Liver (tissue), 9 donors: ENCODE measurements around the gene ARHGEF2. TPM values are rescaled to one million over a fixed set of nuclear protein-coding genes. Genes with fewer than 3 reads are reported as not detected.

Experiments
- DNase-seq: peaks from one replicate; pipeline ENCODE4 v3.0.0-alpha.2; 2017; ENCODE audit warnings: low spot score
- H3K27ac ChIP-seq, 2 donors: one replicate each; pipeline ENCODE4 v1.7.0; 2013; ENCODE audit warnings: inconsistent platforms in 2 of 2, low read length in 2 of 2, control low read depth in 1 of 2, low read depth in 1 of 2, mild to moderate bottlenecking in 1 of 2
- H3K27me3 ChIP-seq, 4 donors: one replicate each; pipeline versions ENCODE4 v1.6.1 to v1.7.0; 2013; ENCODE audit warnings: low read length in 3 of 4, inconsistent platforms in 1 of 4, mild to moderate bottlenecking in 1 of 4, moderate library complexity in 1 of 4; ENCODE audit not compliant: control insufficient read depth in 4 of 4, insufficient read depth in 4 of 4
- H3K36me3 ChIP-seq, 4 donors: one replicate each; pipeline versions ENCODE4 v1.6.1 to v1.7.0; 2013; ENCODE audit warnings: low read length in 3 of 4, mild to moderate bottlenecking in 3 of 4, low read depth in 1 of 4, moderate library complexity in 1 of 4; ENCODE audit not compliant: control insufficient read depth in 4 of 4, insufficient read depth in 3 of 4
- H3K4me1 ChIP-seq, 4 donors: one replicate each; pipeline versions ENCODE4 v1.6.1 to v1.7.0; 2013; ENCODE audit warnings: low read length in 3 of 4, mild to moderate bottlenecking in 3 of 4, moderate library complexity in 1 of 4; ENCODE audit not compliant: control insufficient read depth in 4 of 4, insufficient read depth in 4 of 4
- H3K4me3 ChIP-seq, 3 donors: one replicate each; pipeline versions ENCODE4 v1.6.1 to v1.7.0; 2013; ENCODE audit warnings: low read length in 3 of 3, control low read depth in 1 of 3, low read depth in 1 of 3, mild to moderate bottlenecking in 1 of 3
- H3K9ac ChIP-seq, 2 donors: one replicate each; pipeline ENCODE4 v1.7.0; 2013; ENCODE audit warnings: low read length in 2 of 2, mild to moderate bottlenecking in 2 of 2, moderate library complexity in 2 of 2, control low read depth in 1 of 2, low read depth in 1 of 2
- H3K9me3 ChIP-seq, 4 donors: one replicate each; pipeline versions ENCODE4 v1.6.1 to v1.7.0; 2013; ENCODE audit warnings: low read length in 3 of 4; ENCODE audit not compliant: control insufficient read depth in 4 of 4
- ATF3 ChIP-seq: IDR thresholded peaks from 2 replicates; pipeline ENCODE4 v1.6.1; 2016; ENCODE audit warnings: antibody characterized with exemption
- EGR1 ChIP-seq, 2 donors: IDR thresholded peaks; 2 replicates each; pipeline ENCODE4 v1.6.1; 2016 to 2018; ENCODE audit warnings: antibody characterized with exemption in 2 of 2, low read depth in 2 of 2
- FOXA1 ChIP-seq: IDR thresholded peaks from 2 replicates; pipeline ENCODE4 v1.6.1; 2016; ENCODE audit warnings: antibody characterized with exemption
- FOXA2 ChIP-seq: IDR thresholded peaks from 2 replicates; pipeline ENCODE4 v1.6.1; 2016; ENCODE audit warnings: antibody characterized with exemption
- GABPA ChIP-seq, 2 donors: IDR thresholded peaks in 1 of 2; conservative IDR thresholded peaks in 1 of 2; 2 replicates each; pipeline ENCODE4 v1.6.1; 2016; ENCODE audit warnings: antibody characterized with exemption in 2 of 2, mild to moderate bottlenecking in 1 of 2, moderate library complexity in 1 of 2
- HNF4A ChIP-seq, 2 donors: conservative IDR thresholded peaks; 2 replicates each; pipeline ENCODE4 v1.6.1; 2016; ENCODE audit warnings: antibody characterized with exemption in 2 of 2, mild to moderate bottlenecking in 2 of 2
- HNF4G ChIP-seq: IDR thresholded peaks from 2 replicates; pipeline ENCODE4 v1.6.1; 2016; ENCODE audit warnings: antibody characterized with exemption
- JUND ChIP-seq, 2 donors: IDR thresholded peaks; 2 replicates each; pipeline ENCODE4 v1.6.1; 2016; ENCODE audit warnings: antibody characterized with exemption in 2 of 2
- MAX ChIP-seq: IDR thresholded peaks from 2 replicates; pipeline ENCODE4 v1.6.1; 2016; ENCODE audit warnings: antibody characterized with exemption
- NR2F2 ChIP-seq: IDR thresholded peaks from 2 replicates; pipeline ENCODE4 v1.6.1; 2016; ENCODE audit warnings: antibody characterized with exemption
- RAD21 ChIP-seq, 2 donors: IDR thresholded peaks; 2 replicates each; pipeline ENCODE4 v1.6.1; 2016; ENCODE audit warnings: antibody characterized with exemption in 2 of 2, mild to moderate bottlenecking in 2 of 2
- RXRA ChIP-seq, 2 donors: IDR thresholded peaks; 2 replicates each; pipeline ENCODE4 v1.6.1; 2017 to 2018; ENCODE audit warnings: antibody characterized with exemption in 2 of 2, mild to moderate bottlenecking in 1 of 2
- SP1 ChIP-seq: IDR thresholded peaks from 2 replicates; pipeline ENCODE4 v1.6.1; 2018; ENCODE audit warnings: antibody characterized with exemption, mild to moderate bottlenecking
- TAF1 ChIP-seq: conservative IDR thresholded peaks from 2 replicates; pipeline ENCODE4 v1.6.1; 2016; ENCODE audit warnings: antibody characterized with exemption, mild to moderate bottlenecking
- YY1 ChIP-seq: IDR thresholded peaks from 2 replicates; pipeline ENCODE4 v1.6.1; 2016; ENCODE audit warnings: antibody characterized with exemption, mild to moderate bottlenecking
- ZBTB33 ChIP-seq: IDR thresholded peaks from 2 replicates; pipeline ENCODE4 v1.6.1; 2016; ENCODE audit warnings: antibody characterized with exemption
- WGBS: extraction: QIAGEN DNeasy Blood & Tissue Kit; methylation state at CpG from one replicate; pipeline ENCODE4 v1.1.7; 2013; 5-methylcytosine and 5-hydroxymethylcytosine counted together
- polyA plus RNA-seq, 2 donors: library from polyadenylated mRNA; stranded (reverse) in 1 of 2; unstranded in 1 of 2; fragments of 200-250 nt in 1 of 2; fragments of >200 nt in 1 of 2; fragmentation: Nextera tagmentation in 1 of 2; extraction: Ambion mirVana in 1 of 2; gene quantifications; one replicate each; pipeline versions ENCODE4 v1.2.1 to v1.2.3, GENCODE V29; 2013 to 2015
- total RNA-seq, 2 donors: library from RNA; depleted of rRNA; stranded (reverse); fragments of >200 nt; gene quantifications; one replicate each; pipeline ENCODE4 v1.2.3, GENCODE V29; 2014
- TF ChIP-seq, protein P1 (sequence below): IDR thresholded peaks from 2 replicates; pipeline ENCODE4 v1.6.1; 2016; ENCODE audit warnings: antibody characterized with exemption, mild to moderate bottlenecking
- TF ChIP-seq, protein P2 (sequence below): fragments of 150-350 bp; IDR thresholded peaks from 2 replicates; pipeline ENCODE4 v1.5.1; 2017; ENCODE audit warnings: improper control_type of control experiment, low read depth, low read length; ENCODE audit not compliant: missing input control
- donor health status: healthy.
- donor health status: healthy.
- donor health status: healthy.
- donor health status: healthy.
- donor health status: healthy.

The ARHGEF2 gene
- total and polyA plus RNA-seq, 4 donors: 3.2 to 59.1 (median 10.3) TPM

DNA sequence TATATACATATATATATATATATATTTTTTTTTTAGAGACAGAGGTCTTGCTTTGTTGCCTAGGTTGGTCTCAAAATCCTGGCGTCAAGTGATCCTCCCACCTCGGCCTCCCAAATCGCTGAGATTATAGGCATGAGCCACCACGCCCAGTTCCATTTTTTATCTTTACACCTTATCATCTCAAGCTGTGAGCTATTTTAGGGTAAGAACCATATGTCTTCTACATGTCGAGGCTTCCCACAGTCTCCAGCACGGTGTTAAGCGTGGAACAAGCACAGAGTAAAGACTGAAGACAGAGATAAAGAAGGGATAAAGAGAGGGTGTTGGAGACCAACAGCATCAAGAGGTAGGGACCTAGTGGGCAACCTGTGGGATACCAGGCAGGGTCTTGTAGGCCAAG lies 14.2 kb downstream of the ARHGEF2 start:
- H3K27me3 ChIP-seq: no peaks in the 10 kb centered on the region
- WGBS: 88% methylated on average over 7 of the region's 7 CpGs
- DNase-seq: no peak
- H3K27ac ChIP-seq: no peak overlapping the region
- TF ChIP-seq NR2F2: no peak
- TF ChIP-seq TAF1: no peak
- TF ChIP-seq YY1: no peak
- TF ChIP-seq ATF3: no peak
- no peak for TF ChIP-seq GABPA (IDR thresholded peaks at IDR 0.05 in 1 of 2, conservative IDR thresholded peaks at IDR 0.05 in 1 of 2)
- TF ChIP-seq, protein P1, sequence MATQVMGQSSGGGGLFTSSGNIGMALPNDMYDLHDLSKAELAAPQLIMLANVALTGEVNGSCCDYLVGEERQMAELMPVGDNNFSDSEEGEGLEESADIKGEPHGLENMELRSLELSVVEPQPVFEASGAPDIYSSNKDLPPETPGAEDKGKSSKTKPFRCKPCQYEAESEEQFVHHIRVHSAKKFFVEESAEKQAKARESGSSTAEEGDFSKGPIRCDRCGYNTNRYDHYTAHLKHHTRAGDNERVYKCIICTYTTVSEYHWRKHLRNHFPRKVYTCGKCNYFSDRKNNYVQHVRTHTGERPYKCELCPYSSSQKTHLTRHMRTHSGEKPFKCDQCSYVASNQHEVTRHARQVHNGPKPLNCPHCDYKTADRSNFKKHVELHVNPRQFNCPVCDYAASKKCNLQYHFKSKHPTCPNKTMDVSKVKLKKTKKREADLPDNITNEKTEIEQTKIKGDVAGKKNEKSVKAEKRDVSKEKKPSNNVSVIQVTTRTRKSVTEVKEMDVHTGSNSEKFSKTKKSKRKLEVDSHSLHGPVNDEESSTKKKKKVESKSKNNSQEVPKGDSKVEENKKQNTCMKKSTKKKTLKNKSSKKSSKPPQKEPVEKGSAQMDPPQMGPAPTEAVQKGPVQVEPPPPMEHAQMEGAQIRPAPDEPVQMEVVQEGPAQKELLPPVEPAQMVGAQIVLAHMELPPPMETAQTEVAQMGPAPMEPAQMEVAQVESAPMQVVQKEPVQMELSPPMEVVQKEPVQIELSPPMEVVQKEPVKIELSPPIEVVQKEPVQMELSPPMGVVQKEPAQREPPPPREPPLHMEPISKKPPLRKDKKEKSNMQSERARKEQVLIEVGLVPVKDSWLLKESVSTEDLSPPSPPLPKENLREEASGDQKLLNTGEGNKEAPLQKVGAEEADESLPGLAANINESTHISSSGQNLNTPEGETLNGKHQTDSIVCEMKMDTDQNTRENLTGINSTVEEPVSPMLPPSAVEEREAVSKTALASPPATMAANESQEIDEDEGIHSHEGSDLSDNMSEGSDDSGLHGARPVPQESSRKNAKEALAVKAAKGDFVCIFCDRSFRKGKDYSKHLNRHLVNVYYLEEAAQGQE: no peak
- no peak for TF ChIP-seq SP1
- no peak for TF ChIP-seq HNF4G
- TF ChIP-seq HNF4A (conservative IDR thresholded peaks at IDR 0.05): no peak
- TF ChIP-seq JUND (IDR thresholded peaks at IDR 0.05): no peak
- TF ChIP-seq RXRA (IDR thresholded peaks at IDR 0.05): no peak
- no peak for TF ChIP-seq FOXA1
- no peak for TF ChIP-seq MAX
- no peak for TF ChIP-seq EGR1 (IDR thresholded peaks at IDR 0.05; ENCODE audit: low read depth in 2 of 2)
- H3K4me3 ChIP-seq: no peak overlapping the region
- peaks cover 2 to 19% (median 16%) of the 10 kb centered on the region in 4 donors for H3K4me1 ChIP-seq
- H3K9me3 ChIP-seq: no peaks in the 10 kb centered on the region
- no peak overlapping the region for H3K9ac ChIP-seq
- H3K36me3 ChIP-seq: peaks cover 4 to 18% (median 5%) of the 10 kb centered on the region in 4 donors

- Histone ChIP-seq H3K4me1 (peaks cover 2 to 8% (median 5%) of the 10 kb centered on the region in 4 donors), H3K9ac (no peak overlapping the region), H3K36me3 (peaks cover 5 to 24% (median 9%) of the 10 kb centered on the region in 4 donors), H3K27ac (no peak overlapping the region), H3K4me3 (no peak overlapping the region), H3K9me3 (no peaks in the 10 kb centered on the region), H3K27me3 (no peaks in the 10 kb centered on the region)
- TF ChIP-seq TAF1: no peak
- TF ChIP-seq, protein P1: no peak
- TF ChIP-seq ZBTB33: no peak
- no peak for TF ChIP-seq RAD21 (IDR thresholded peaks at IDR 0.05)
- TF ChIP-seq EGR1 (IDR thresholded peaks at IDR 0.05; ENCODE audit: low read depth in 2 of 2): no peak
- no peak for TF ChIP-seq ATF3
- TF ChIP-seq MAX: no peak
- TF ChIP-seq YY1: no peak
- TF ChIP-seq, protein P2, sequence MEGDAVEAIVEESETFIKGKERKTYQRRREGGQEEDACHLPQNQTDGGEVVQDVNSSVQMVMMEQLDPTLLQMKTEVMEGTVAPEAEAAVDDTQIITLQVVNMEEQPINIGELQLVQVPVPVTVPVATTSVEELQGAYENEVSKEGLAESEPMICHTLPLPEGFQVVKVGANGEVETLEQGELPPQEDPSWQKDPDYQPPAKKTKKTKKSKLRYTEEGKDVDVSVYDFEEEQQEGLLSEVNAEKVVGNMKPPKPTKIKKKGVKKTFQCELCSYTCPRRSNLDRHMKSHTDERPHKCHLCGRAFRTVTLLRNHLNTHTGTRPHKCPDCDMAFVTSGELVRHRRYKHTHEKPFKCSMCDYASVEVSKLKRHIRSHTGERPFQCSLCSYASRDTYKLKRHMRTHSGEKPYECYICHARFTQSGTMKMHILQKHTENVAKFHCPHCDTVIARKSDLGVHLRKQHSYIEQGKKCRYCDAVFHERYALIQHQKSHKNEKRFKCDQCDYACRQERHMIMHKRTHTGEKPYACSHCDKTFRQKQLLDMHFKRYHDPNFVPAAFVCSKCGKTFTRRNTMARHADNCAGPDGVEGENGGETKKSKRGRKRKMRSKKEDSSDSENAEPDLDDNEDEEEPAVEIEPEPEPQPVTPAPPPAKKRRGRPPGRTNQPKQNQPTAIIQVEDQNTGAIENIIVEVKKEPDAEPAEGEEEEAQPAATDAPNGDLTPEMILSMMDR: no peak
- no peak for TF ChIP-seq FOXA2
- TF ChIP-seq JUND (IDR thresholded peaks at IDR 0.05): no peak
- no peak for TF ChIP-seq HNF4A (conservative IDR thresholded peaks at IDR 0.05)
- TF ChIP-seq NR2F2: no peak
- no peak for TF ChIP-seq FOXA1
- TF ChIP-seq GABPA (IDR thresholded peaks at IDR 0.05 in 1 of 2, conservative IDR thresholded peaks at IDR 0.05 in 1 of 2): no peak
- TF ChIP-seq RXRA (IDR thresholded peaks at IDR 0.05): no peak
- no peak for TF ChIP-seq HNF4G
- no peak for TF ChIP-seq SP1
- WGBS: 85% methylated on average over 18 of the region's 18 CpGs
- DNase-seq: no peak
Observed at GRCh38 chr1:155962599-155963211, 15.6 kb downstream of the ARHGEF2 start.
